GM23338 (cell line): ENCODE measurements around the gene ARMH1.

Experiments used
- CREB1 ChIP-seq: fragments of 250-450 bp; sonication (Bioruptor Pico); IDR thresholded peaks from 2 replicates; pipeline ENCODE4 v1.5.0; 2020; ENCODE audit warnings: low read depth, mild to moderate bottlenecking, moderate library complexity
- CTCF ChIP-seq, 2 experiments: fragments of 200-600 bp in 1 of 2; sonication (generic) in 1 of 2; conservative IDR thresholded peaks; 2 replicates each; pipeline versions ENCODE4 v1.5.1 to v1.6.1; 2016 to 2017; ENCODE audit warnings: antibody characterized with exemption in 2 of 2, low read depth in 2 of 2, mild to moderate bottlenecking in 2 of 2, moderate library complexity in 1 of 2
- ETS1 ChIP-seq: IDR thresholded peaks from 2 replicates; pipeline ENCODE4 v1.6.1; 2016; ENCODE audit warnings: antibody characterized with exemption
- EZH2 ChIP-seq: fragments of 200-600 bp; sonication (generic); IDR thresholded peaks from one replicate; pipeline ENCODE4 v1.8.0; 2017; ENCODE audit warnings: antibody characterized with exemption, mild to moderate bottlenecking, low read depth; ENCODE audit not compliant: unreplicated experiment
- EZH2phosphoT487 ChIP-seq: fragments of 200-600 bp; sonication (generic); IDR thresholded peaks from one replicate; pipeline ENCODE4 v1.8.1; 2018; ENCODE audit warnings: antibody characterized with exemption; ENCODE audit not compliant: unreplicated experiment
- JUNB ChIP-seq: IDR thresholded peaks from one replicate; pipeline ENCODE4 v1.6.1; 2016; ENCODE audit warnings: antibody characterized with exemption; ENCODE audit not compliant: unreplicated experiment
- NANOG ChIP-seq: IDR thresholded peaks from 2 replicates; pipeline ENCODE4 v1.6.1; 2016; ENCODE audit warnings: antibody characterized with exemption, borderline replicate concordance
- POLR2AphosphoS5 ChIP-seq: IDR thresholded peaks from 2 replicates; pipeline ENCODE4 v1.6.1; 2016; ENCODE audit warnings: antibody characterized with exemption, low read depth
- REST ChIP-seq: IDR thresholded peaks from one replicate; pipeline ENCODE4 v1.6.1; 2018; ENCODE audit warnings: antibody characterized with exemption; ENCODE audit not compliant: unreplicated experiment
- STAT1 ChIP-seq: IDR thresholded peaks from one replicate; pipeline ENCODE4 v1.6.1; 2016; ENCODE audit warnings: antibody characterized with exemption; ENCODE audit not compliant: unreplicated experiment
- ZNF114 ChIP-seq: fragments of 250-450 bp; sonication (Bioruptor Pico); IDR thresholded peaks from 2 replicates; pipeline ENCODE4 v1.5.0; 2020; ENCODE audit warnings: mild to moderate bottlenecking, moderate library complexity
- ZNF331 ChIP-seq: fragments of 250-450 bp; sonication (Bioruptor Pico); IDR thresholded peaks from 2 replicates; pipeline ENCODE4 v1.5.0; 2020; ENCODE audit warnings: low read depth, mild to moderate bottlenecking, moderate library complexity

GRCh38 chr1:44684525-44684924 is 10.0 kb downstream of the ARMH1 start:
- TF ChIP-seq POLR2AphosphoS5 (no peak), CTCF (conservative IDR thresholded peaks at IDR 0.05; ENCODE audit: low read depth in 2 of 2) (no peak), REST (no peak), EZH2 (no peak), EZH2phosphoT487 (no peak), ZNF331 (CRISPR knock-in tag) (no peak), CREB1 (CRISPR knock-in tag) (no peak), JUNB (no peak), STAT1 (no peak), ETS1 (no peak), ZNF114 (CRISPR knock-in tag) (no peak), NANOG (no peak)
